Stomach (tissue), 9 donors: ENCODE data around the gene ABLIM2. TPM values are rescaled to one million over a fixed set of nuclear protein-coding genes. Genes with fewer than 3 reads are reported as not detected.

ENCODE experiments used
- DNase-seq, 2 donors: peaks; one replicate each; pipeline versions ENCODE4 v3.0.0 to v3.0.0-alpha.2; 2013 to 2019
- H3K27ac ChIP-seq, 5 donors: fragments of 200-600 bp in 4 of 5; sonication (generic) in 4 of 5; one replicate each; pipeline ENCODE4 v1.5.1; 2013 to 2019; ENCODE audit warnings: mild to moderate bottlenecking in 1 of 5, moderate library complexity in 1 of 5
- H3K27me3 ChIP-seq, 3 donors: fragments of 200-600 bp; sonication (generic); one replicate each; pipeline ENCODE4 v1.5.1; 2017 to 2019; ENCODE audit warnings: mixed run types in 1 of 3
- H3K36me3 ChIP-seq, 4 donors: fragments of 200-600 bp; sonication (generic); 1 replicate in 3 of 4; 2 replicates in 1 of 4; pipeline ENCODE4 v1.5.1; 2016 to 2019
- H3K4me1 ChIP-seq, 4 donors: fragments of 200-600 bp; sonication (generic); one replicate each; pipeline ENCODE4 v1.5.1; 2016 to 2019
- H3K4me3 ChIP-seq, 4 donors: fragments of 200-600 bp; sonication (generic) in 3 of 4; one replicate each; pipeline ENCODE4 v1.5.1; 2016 to 2019; ENCODE audit warnings: mild to moderate bottlenecking in 1 of 4
- H3K9me3 ChIP-seq, 4 donors: fragments of 200-600 bp; sonication (generic); one replicate each; pipeline ENCODE4 v1.5.1; 2016 to 2019
- CTCF ChIP-seq, 7 experiments: fragments of 450-650 bp in 4 of 7; fragments of 200-600 bp in 3 of 7; sonication (generic) in 3 of 7; IDR thresholded peaks; one replicate each; pipeline ENCODE4 v1.5.1; 2016 to 2019; ENCODE audit warnings: antibody characterized with exemption in 7 of 7, control low read depth in 2 of 7, mild to moderate bottlenecking in 1 of 7
- EP300 ChIP-seq: sonication (generic); formaldehyde crosslinking; IDR thresholded peaks from one replicate; pipeline ENCODE4 v1.6.1; 2017; ENCODE audit warnings: antibody characterized with exemption
- POLR2A ChIP-seq, 4 donors: fragments of 450-650 bp; IDR thresholded peaks; one replicate each; pipeline ENCODE4 v1.6.1; 2016; ENCODE audit warnings: antibody characterized with exemption in 4 of 4, control low read depth in 2 of 4, mild to moderate bottlenecking in 1 of 4, moderate library complexity in 1 of 4
- POLR2AphosphoS5 ChIP-seq, 3 donors: sonication (generic); formaldehyde crosslinking; IDR thresholded peaks; one replicate each; pipeline ENCODE4 v1.6.1; 2016; ENCODE audit warnings: antibody characterized with exemption in 3 of 3
- WGBS, 5 donors: extraction: QIAGEN DNeasy Blood & Tissue Kit in 3 of 5; methylation state at CpG; one replicate each; pipeline versions ENCODE4 v1.1.5 to v1.1.7; 2013 to 2018; 5-methylcytosine and 5-hydroxymethylcytosine counted together
- intact Hi-C: fragments of 100-400 bp; cut with DNase I; formaldehyde crosslinking; loops from one replicate; pipeline ENCODE4 v1.15.1; 2023; ENCODE audit warnings: low total_unique reads
- polyA plus RNA-seq, 3 donors: library from polyadenylated mRNA; stranded (reverse); fragments of 200-250 nt; gene quantifications; one replicate each; pipeline ENCODE4 v1.2.3, GENCODE V29; 2013
- total RNA-seq, 5 donors: library from RNA; depleted of rRNA; stranded (reverse); fragments of >200 nt; gene quantifications; one replicate each; pipeline versions ENCODE4 v1.1.0 to v1.2.3, GENCODE V29; 2014 to 2016
- donor health status: healthy with polysubstance abuse.
- donor health status: Bipolar disorder and iron deficiency.
- donor health status: healthy.

Gene ABLIM2
- total and polyA plus RNA-seq, 8 donors, result 2.3 to 28.0 (median 5.5) TPM

DNA sequence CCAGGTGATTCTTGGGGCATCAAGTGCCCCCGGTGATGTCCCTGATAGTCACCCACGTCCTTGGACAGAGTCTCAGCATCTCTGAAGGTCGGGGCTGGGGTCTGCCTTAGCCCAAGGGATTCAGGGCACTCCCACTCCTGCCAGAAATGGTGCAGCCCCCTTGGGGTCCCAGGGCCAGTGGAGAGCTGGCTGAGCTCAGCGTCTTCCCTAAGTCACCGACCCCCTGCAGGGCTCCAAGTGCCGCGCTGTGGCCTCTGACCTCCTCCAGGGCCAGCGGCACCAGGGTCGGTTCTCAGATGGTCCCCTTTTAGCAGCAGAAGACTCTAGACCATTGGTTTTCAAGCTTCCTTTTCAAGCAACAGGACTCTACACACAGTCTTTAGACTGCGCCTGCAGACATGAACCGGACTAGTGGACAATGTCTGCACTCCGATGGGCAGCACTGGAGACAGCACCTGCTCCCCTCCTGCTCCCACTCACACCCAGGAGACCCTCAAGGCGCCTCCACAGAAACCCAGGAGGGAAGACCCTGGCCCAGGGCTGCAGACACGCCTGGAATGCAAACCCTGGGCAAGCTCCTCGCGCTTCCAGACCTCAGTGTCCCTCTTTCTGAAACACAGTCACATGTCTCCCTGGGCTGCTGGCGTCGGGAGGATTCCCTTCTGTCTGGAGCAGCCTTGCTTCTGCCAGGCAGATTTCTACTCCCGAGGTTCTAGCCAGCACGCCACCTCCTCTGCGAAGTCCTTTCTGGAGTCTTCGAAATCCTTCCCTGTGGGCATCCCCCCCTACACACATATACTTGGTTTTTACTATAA, 53.9 kb downstream of the ABLIM2 start:
- no peaks in the 10 kb centered on the region for H3K9me3 ChIP-seq
- no peak for DNase-seq
- WGBS, 5 donors, result 66 to 81% (median 69%) methylated on average over 19 to 22 of the region's 22 CpGs
- H3K4me1 ChIP-seq, result no peaks in the 10 kb centered on the region
- no peaks in the 10 kb centered on the region for H3K36me3 ChIP-seq
- no peak overlapping the region for H3K27ac ChIP-seq
- peaks cover 0 to 28% (median 0%) of the 10 kb centered on the region in 3 donors for H3K27me3 ChIP-seq
- H3K4me3 ChIP-seq, result no peak overlapping the region
- TF ChIP-seq POLR2A (IDR thresholded peaks at IDR 0.05), result no peak
- no peak for TF ChIP-seq CTCF (IDR thresholded peaks at IDR 0.05)
- intact Hi-C loops, result no loop called here

DNA sequence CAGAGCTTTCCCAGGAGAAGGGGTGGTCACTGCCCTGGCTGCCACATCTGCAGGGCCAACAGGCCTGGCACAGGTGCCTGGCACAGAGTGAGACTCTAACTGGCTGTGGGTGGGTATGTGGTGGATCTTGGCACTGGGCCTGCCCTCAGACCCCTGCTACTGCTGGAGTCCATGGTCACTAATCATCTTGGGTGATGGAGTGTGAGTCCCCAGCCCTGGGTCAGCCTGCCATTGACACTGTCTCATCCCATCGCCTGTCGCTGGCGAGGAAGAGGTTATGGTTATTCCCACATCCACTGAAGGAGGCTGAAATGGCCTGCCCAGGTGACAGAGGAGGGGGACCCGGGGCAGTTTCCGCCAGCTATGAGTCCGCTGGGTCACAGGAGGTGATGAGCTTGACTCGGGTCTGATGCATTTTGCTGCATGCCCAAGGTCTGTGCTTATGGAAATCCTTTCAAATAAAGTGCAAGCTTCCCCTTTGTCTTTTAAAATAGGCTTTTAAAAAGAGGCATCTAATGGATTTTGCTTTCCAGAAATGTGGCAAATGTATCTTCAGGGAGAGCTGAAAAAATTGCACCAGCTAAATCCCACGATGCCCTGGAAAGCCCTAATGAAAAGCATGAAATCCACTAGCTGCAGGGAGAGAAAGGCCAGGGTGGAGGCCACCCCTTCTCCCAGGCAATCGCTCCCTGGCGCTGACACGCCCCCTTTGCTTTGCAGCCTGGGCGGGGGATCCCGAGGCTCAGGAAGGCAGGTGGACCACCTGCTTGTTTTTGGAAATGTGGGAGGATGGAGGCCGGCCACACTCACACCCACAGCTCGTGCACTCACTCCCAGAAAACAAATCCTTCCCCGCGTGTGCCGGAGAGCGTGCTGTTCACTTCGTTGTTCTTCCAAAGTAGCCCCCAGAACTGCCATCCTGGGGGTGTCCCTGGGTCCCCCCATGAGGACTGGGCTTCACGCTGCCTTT, 54.9 kb downstream of the ABLIM2 start:
- intact Hi-C loops, result no loop called here
- no peak overlapping the region for H3K27ac ChIP-seq
- no peaks in the 10 kb centered on the region for H3K36me3 ChIP-seq
- TF ChIP-seq POLR2A (IDR thresholded peaks at IDR 0.05) (no peak), EP300 (no peak), POLR2AphosphoS5 (IDR thresholded peaks at IDR 0.05) (no peak), CTCF (IDR thresholded peaks at IDR 0.05) (no peak)
- no peaks in the 10 kb centered on the region for H3K9me3 ChIP-seq
- DNase-seq, result no peak
- H3K27me3 ChIP-seq, result peaks cover 0 to 22% (median 0%) of the 10 kb centered on the region in 3 donors
- H3K4me1 ChIP-seq, result no peaks in the 10 kb centered on the region
- WGBS, 5 donors, result 63 to 77% (median 67%) methylated on average over 20 to 21 of the region's 21 CpGs
- no peak overlapping the region for H3K4me3 ChIP-seq

DNA sequence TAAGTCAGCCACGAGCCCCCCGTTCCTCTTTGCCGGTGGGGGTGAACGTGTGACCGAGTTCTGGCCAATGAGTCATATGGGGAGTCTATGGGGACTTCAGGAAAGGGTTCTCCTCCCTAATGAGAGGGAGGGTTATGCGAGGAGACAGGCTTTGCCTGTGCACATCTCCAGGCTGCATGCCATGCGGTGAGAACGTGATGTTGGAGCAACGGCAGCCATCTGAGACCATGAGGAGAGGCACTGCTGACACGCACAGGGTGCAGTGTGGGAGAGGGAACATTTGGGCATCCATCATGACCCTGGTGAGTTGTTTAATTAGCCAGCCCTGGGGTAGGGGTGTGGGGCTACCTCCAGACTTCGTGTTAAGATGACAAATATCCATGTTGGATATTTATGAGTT, 55.8 kb downstream of the ABLIM2 start:
- TF ChIP-seq EP300 (no peak), POLR2A (IDR thresholded peaks at IDR 0.05) (no peak), POLR2AphosphoS5 (IDR thresholded peaks at IDR 0.05) (no peak), CTCF (IDR thresholded peaks at IDR 0.05) (no peak)
- 93 to 96% (median 95%) methylated on average over 11 of the region's 11 CpGs for WGBS, 5 donors
- Histone ChIP-seq H3K36me3 (no peaks in the 10 kb centered on the region), H3K27ac (no peak overlapping the region), H3K4me3 (no peak overlapping the region), H3K9me3 (no peaks in the 10 kb centered on the region), H3K27me3 (peaks cover 0 to 13% (median 0%) of the 10 kb centered on the region in 3 donors), H3K4me1 (no peaks in the 10 kb centered on the region)
- DNase-seq, result no peak
- intact Hi-C loops, result no loop called here

- Histone ChIP-seq H3K36me3 (no peaks in the 10 kb centered on the region), H3K27me3 (peaks cover 0 to 5% (median 0%) of the 10 kb centered on the region in 3 donors), H3K9me3 (no peaks in the 10 kb centered on the region), H3K4me3 (no peak overlapping the region), H3K27ac (no peak overlapping the region), H3K4me1 (no peaks in the 10 kb centered on the region)
- intact Hi-C loops, result no loop called here
- TF ChIP-seq POLR2AphosphoS5 (IDR thresholded peaks at IDR 0.05), result no peak
- no peak for TF ChIP-seq CTCF (IDR thresholded peaks at IDR 0.05)
- no peak for TF ChIP-seq EP300
- TF ChIP-seq POLR2A (IDR thresholded peaks at IDR 0.05), result no peak
- DNase-seq, result no peak
- WGBS, 5 donors, result 76 to 88% (median 81%) methylated on average over 3 of the region's 3 CpGs
Observed at GRCh38 chr4:8102076-8102355, 56.6 kb downstream of the ABLIM2 start.
